ENCODE results near the gene GRWD1. TPM values are rescaled to one million over a fixed set of nuclear protein-coding genes. Genes with fewer than 3 reads are reported as not detected.
"Not testable (repeated sequence)": the region's sequence is repeated elsewhere in the genome, so short reads cannot be mapped to it uniquely, and the experiment has no call there.

The GRWD1 gene
- total RNA-seq, 2 donors from 2014 or later, result 36.6 to 39.2 TPM

GRCh38 chr19:48487544-48487943 lies 41.8 kb downstream of the GRWD1 start:
- no peak for DNase-seq
- no peak overlapping the region for H3K9ac ChIP-seq (ENCODE audit: extremely low read depth, low read length, poor library complexity, severe bottlenecking)
- H3K27me3 Mint-ChIP-seq (ENCODE audit: insufficient read depth), result peaks cover 38% of the 10 kb centered on the region

GRCh38 chr19:48487948-48488347 lies 42.2 kb downstream of the GRWD1 start:
- Mint-ChIP-seq H3K4me1 (peaks cover 9% of the 10 kb centered on the region), H3K27me3 (ENCODE audit: insufficient read depth) (peaks cover 38% of the 10 kb centered on the region), H3K9me3 (no peaks in the 10 kb centered on the region), H3K36me3 (ENCODE audit: low read depth) (peaks cover 21% of the 10 kb centered on the region), H3K27ac (no peak overlapping the region), H3K4me3 (no peak overlapping the region)
- Histone ChIP-seq H3K4me3 (ENCODE audit: low read length) (no peak overlapping the region), H3K9me3 (ENCODE audit: control insufficient read depth, low read length) (no peaks in the 10 kb centered on the region), H3K27me3 (ENCODE audit: control insufficient read depth, insufficient read depth, low read length, poor library complexity, severe bottlenecking) (peaks cover 11% of the 10 kb centered on the region), H3K36me3 (ENCODE audit: control insufficient read depth, insufficient read depth, low read length) (no peaks in the 10 kb centered on the region), H3K9ac (ENCODE audit: extremely low read depth, low read length, poor library complexity, severe bottlenecking) (no peak overlapping the region), H3K27ac (ENCODE audit: low read depth, low read length) (no peak overlapping the region), H3K4me1 (ENCODE audit: control insufficient read depth, insufficient read depth, low read length) (no peaks in the 10 kb centered on the region)
- 90% methylated on average over 8 of the region's 8 CpGs; no CpG with 5 or more reads in 1 of the 2 experiments for WGBS, 2 experiments (ENCODE audit: insufficient coverage in 1 of 2, insufficient read length in 1 of 2)
- no peak for DNase-seq
- no peak for TF ChIP-seq CTCF (conservative IDR thresholded peaks at IDR 0.05)

More at GRCh38 chr19:48487544-48487943, 41.8 kb downstream of the GRWD1 start:
- H3K27ac Mint-ChIP-seq, result no peak overlapping the region
- Histone ChIP-seq H3K36me3 (ENCODE audit: control insufficient read depth, insufficient read depth, low read length) (no peaks in the 10 kb centered on the region), H3K9me3 (ENCODE audit: control insufficient read depth, low read length) (no peaks in the 10 kb centered on the region), H3K27me3 (ENCODE audit: control insufficient read depth, insufficient read depth, low read length, poor library complexity, severe bottlenecking) (peaks cover 11% of the 10 kb centered on the region), H3K27ac (ENCODE audit: low read depth, low read length) (no peak overlapping the region), H3K4me3 (ENCODE audit: low read length) (no peak overlapping the region), H3K4me1 (ENCODE audit: control insufficient read depth, insufficient read depth, low read length) (no peaks in the 10 kb centered on the region)
- peaks cover 7% of the 10 kb centered on the region for H3K4me1 Mint-ChIP-seq
- WGBS, 2 experiments (ENCODE audit: insufficient coverage in 1 of 2, insufficient read length in 1 of 2), result 89 to 100% methylated on average over 5 to 6 of the region's 6 CpGs
- TF ChIP-seq CTCF (conservative IDR thresholded peaks at IDR 0.05), result no peak
- H3K36me3 Mint-ChIP-seq (ENCODE audit: low read depth), result peaks cover 21% of the 10 kb centered on the region
- no peaks in the 10 kb centered on the region for H3K9me3 Mint-ChIP-seq
- H3K4me3 Mint-ChIP-seq, result no peak overlapping the region

- H3K4me3 Mint-ChIP-seq; H3K27ac ChIP-seq (ENCODE audit: low read depth, low read length): not testable (repeated sequence)
Measured at GRCh38 chr19:48488478-48488877, 42.7 kb downstream of the GRWD1 start.

More at GRCh38 chr19:48488478-48488877, 42.7 kb downstream of the GRWD1 start:
- H3K9me3 Mint-ChIP-seq; DNase-seq; H3K4me1 Mint-ChIP-seq; H3K9me3 ChIP-seq (ENCODE audit: control insufficient read depth, low read length); H3K4me3 ChIP-seq (ENCODE audit: low read length); H3K36me3 ChIP-seq (ENCODE audit: control insufficient read depth, insufficient read depth, low read length); H3K27ac Mint-ChIP-seq; H3K4me1 ChIP-seq (ENCODE audit: control insufficient read depth, insufficient read depth, low read length); H3K9ac ChIP-seq (ENCODE audit: extremely low read depth, low read length, poor library complexity, severe bottlenecking): not testable (repeated sequence)
- H3K27me3 ChIP-seq (ENCODE audit: control insufficient read depth, insufficient read depth, low read length, poor library complexity, severe bottlenecking), result peaks cover 11% of the 10 kb centered on the region
- peaks cover 38% of the 10 kb centered on the region for H3K27me3 Mint-ChIP-seq (ENCODE audit: insufficient read depth)
- WGBS, 2 experiments (ENCODE audit: insufficient coverage in 1 of 2, insufficient read length in 1 of 2), result 94 to 96% methylated on average over 4 to 7 of the region's 7 CpGs
- peaks cover 19% of the 10 kb centered on the region for H3K36me3 Mint-ChIP-seq (ENCODE audit: low read depth)
